NAMALWA (cell line): ENCODE measurements around the gene IL4R.
"Not testable (repeated sequence)": the region's sequence is repeated elsewhere in the genome, so short reads cannot be mapped to it uniquely, and the experiment has no call there.

Experiments used
- DNase-seq: peaks from one replicate; pipeline ENCODE4 v3.0.0-alpha.2; 2015; ENCODE audit warnings: low spot score

Gene IL4R

DNA sequence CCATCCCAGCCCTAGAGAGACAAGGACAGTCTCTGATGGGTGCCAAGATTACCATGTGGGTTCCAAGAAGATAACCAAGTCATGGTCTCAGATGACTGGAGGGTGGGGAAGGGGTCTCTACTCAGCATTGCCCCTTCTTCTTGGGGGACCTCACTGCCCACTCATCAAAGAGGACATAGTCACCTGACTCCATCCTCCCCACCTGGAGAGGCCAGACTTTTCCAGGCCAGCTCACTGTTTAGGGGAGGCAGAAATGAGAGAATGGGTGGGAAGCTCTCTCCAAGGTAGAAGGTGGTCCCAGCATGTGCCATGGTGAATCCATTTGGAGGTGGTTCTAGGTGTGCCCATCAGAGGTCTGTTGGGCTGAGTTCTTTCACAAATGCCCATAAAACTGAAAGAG, 67.5 kb downstream of the IL4R start:
- DNase-seq: no peak

GRCh38 chr16:27381974-27382855, 68.4 kb downstream of the IL4R start:
- DNase-seq: peak; percentile 32

GRCh38 chr16:27383556-27384243, 69.9 kb downstream of the IL4R start:
- DNase-seq: no peak

DNA sequence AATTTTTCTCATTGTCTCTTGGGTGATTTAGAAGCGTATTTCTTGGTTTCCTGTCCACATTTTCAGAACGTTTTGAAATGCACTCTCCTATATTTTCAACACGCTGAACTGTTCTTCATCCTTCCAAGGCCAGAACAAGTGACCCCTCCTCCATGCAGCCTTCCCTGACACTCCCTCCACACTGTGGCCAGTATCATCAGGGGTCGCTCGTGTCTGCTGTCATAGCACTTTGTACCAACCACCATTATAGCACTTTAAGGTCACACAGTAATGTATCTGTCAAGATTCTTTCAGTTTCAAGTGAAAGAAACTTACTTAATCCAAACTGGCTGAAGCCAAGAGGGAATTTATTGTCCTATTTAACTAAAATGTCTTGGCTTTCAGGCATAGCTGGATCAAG, 70.7 kb downstream of the IL4R start:
- no peak for DNase-seq

DNA sequence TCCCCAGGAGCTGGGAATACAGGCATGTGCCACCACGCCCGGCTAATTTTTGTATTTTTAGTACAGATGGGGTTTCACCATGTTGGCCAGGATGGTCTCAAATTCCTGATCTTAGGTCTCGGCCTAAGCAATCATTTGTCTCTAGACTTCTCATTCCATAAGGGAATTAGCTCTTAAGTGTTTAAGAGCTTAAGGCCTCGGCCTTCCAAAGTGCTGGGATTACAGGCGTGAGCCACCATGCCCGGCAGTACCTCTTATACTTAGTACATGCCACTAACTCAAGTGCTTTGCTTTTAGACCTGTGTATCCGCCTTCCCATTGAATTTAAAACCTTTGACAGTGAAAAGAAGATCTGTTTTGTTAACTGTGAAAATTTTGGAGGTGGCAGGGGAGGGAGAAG, 71.6 kb downstream of the IL4R start:
- no peak for DNase-seq

DNA sequence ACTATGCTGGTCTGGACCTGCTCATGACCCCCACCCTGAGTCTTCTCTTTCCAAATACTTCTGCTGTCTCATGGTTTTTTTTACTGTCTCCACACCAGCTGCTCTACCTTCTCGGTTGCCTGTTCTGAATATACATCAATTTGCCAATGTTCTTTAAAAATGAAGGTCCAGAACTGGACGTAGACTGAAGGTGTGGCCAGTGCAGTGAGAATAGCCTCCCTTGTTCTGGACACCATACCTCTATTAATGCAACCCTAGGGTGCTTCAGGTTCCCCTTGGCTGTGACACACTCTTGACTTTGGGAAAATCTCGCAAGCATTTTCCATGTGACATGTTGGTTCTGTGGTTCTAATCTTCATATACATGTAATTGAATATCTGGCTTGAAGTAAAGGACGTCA, 72.9 kb downstream of the IL4R start:
- DNase-seq: no peak

DNA sequence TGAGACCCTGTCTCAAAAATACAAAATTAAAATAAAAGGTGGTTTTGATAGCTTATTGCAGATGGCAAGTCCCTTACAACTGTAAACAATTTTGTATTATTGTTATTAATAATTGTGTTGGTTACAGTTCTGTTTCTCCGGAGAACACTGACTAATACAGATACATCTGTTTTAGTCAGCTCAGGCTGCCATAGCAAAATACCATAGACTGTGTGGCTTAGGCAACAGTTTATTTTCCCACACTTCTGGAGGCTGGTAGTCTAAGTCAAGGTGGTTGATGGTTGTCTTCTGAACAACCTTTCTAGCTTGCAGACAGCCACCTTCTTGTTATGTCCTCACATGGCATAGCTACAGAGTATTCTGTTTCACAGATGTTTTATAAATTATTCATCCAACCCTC, 74.0 kb downstream of the IL4R start:
- DNase-seq: no peak

GRCh38 chr16:27389272-27389961, 75.6 kb downstream of the IL4R start:
- no peak for DNase-seq

GRCh38 chr16:27390151-27390550, 76.4 kb downstream of the IL4R start:
- DNase-seq: no peak

DNA sequence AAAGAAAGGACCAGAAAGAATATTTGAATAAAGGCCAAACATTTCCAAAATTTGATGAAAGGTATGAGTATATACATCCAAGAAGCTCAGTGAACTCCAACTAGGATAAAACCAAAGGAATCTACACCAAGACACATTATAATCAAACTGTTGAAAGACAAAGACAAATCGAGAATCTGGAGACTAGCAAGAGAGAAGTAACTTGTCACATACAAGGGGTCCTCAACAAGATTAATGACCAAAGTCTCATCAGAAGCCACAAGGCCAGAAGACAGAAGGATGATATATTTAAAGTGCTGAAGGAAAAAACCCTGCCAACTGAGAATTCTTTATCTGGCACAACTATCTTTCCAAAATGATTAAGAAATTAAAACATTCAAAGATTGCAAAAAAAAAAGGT, 78.9 kb downstream of the IL4R start:
- no peak for DNase-seq

GRCh38 chr16:27394516-27394915, 80.7 kb downstream of the IL4R start:
- DNase-seq: no peak

DNA sequence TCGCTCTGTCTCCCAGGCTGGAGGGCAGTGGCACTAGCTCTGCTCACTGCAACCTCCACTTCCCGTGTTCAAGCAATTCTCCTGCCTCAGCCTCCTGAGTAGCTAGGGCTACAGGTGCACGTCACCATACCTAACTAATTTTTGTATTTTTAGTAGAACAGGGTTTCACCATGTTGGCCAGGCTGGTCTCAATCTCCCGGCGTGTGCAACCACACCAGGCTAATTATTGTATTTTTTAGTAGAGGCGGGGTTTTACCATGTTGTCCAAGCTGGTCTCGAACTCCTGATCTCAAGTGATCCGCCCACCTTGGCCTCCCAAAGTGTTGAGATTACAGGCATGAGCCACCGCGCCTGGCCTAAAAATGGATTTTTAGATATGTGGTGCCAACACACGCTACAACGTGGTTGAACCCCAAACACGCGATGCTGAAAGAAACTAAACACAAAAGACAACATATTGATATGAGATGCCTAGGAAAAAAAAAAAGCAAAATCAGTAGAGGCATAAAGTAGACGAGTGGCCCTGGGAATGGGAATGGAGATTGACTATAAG, 84.6 kb downstream of the IL4R start:
- not testable (repeated sequence) for DNase-seq

DNA sequence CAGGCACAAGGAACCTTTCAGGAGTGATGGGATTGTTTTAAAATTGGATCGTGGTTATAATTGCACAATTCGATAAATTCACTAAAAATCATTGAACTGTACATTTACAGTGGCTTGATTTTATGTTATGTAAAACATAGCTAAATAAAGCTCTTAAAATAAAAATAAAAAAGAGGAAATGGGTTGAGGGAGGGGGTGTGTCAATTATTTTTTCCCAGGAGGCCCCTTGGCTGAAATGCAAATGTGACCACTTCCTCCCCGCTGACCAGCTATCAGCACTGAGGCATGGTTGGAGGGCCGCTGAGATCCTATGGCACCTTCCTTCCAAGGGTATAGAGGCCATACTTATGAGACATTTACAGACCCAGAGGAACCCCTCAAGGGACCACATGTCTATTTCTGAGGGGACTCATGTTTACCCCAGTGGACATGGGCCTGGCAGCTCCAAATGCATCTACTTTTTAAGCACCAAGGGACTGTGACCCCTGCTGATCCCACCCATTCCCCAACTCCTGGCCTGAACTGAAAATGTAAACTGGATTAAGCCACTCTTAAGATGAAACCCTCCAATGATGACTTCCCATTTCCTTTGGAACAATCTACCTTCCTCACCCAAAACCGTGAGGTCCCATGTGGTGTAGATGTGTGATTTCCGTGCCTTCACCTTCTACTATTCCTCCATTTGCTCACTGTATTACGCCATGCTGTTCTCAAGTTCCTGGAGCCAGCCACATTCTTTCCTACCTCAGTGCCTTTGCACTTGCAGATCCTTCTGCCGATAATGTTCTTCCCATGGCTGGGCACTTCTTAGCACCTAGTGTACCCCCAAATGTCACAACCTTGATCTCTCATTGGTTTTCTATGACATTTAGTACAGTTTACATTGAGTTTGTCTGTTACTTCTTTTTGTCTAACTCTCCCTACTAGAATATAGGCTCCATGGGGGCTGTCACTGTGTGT, 85.4 kb downstream of the IL4R start:
- peak; percentile 79 for DNase-seq

DNA sequence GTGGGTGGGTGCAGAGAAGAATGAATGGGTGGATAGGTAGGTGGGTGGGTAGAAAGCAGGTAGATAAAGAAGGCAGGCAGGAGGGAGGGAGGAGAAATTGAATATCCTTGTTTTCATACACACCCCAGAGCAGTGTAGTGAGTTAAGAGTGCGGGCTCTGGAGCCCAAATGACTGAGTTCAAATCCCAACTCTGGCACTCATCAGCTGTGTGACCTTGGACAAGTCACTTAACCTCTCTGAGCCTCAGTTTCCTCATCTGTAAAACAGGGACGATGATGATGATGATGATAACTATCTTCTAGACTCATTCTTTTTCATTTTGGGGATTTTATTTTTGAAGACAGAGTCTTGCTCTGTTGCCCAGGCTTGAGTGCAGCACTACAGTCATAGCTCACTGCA, 86.2 kb downstream of the IL4R start:
- DNase-seq: no peak

GRCh38 chr16:27400751-27401620, 87.2 kb downstream of the IL4R start:
- peak; percentile 47 for DNase-seq

DNA sequence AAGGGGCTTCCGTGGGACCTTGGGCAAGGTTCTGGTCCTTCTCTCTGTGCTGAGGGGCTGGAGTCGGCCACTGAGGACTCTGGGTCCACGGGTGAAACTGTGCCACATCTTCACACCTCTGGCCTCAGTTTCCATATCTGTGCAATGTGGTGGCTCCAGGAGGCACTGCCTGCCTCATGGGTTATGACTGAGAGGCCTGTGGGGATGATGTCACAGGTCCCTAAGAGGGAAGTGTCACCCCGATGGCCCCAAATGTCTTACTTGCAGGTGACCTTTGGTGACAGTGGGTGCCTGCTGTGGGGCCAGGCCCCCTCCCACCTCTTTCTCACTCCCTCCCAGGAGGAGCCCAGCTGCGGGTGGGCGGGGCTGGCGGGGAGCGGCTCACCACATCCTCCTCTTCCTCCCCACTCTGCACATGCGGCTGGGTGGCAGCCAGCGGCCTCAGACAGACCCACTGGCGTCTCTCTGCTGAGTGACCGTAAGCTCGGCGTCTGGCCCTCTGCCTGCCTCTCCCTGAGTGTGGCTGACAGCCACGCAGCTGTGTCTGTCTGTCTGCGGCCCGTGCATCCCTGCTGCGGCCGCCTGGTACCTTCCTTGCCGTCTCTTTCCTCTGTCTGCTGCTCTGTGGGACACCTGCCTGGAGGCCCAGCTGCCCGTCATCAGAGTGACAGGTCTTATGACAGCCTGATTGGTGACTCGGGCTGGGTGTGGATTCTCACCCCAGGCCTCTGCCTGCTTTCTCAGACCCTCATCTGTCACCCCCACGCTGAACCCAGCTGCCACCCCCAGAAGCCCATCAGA, 88.2 kb downstream of the IL4R start, which contains the start of gene IL21R:
IL21R (plus strand) TSS at position 407 of the 801 bp plus-strand sequence. CDS start 27,898 bp downstream, outside the sequence.
- peak; percentile 93 for DNase-seq

DNA sequence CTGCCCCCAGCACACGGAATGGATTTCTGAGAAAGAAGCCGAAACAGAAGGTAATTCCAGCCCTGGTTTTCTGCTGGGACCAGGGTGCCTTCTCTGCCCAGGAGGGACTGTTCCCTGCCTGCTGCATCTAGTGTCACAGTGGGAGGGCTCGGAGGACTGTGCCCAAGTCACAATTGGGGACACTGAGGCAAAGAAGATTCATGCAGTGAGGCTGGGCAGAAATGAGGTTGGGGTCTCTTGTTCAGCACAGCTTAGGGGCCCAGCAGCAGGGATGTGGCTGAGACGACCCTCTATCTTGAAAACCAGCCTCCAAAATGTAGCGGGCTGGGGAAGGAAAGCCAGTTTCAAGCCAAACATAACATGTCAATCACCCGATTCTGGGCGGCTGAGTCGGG, 88.8 kb downstream of the IL4R start:
- DNase-seq: no peak

DNA sequence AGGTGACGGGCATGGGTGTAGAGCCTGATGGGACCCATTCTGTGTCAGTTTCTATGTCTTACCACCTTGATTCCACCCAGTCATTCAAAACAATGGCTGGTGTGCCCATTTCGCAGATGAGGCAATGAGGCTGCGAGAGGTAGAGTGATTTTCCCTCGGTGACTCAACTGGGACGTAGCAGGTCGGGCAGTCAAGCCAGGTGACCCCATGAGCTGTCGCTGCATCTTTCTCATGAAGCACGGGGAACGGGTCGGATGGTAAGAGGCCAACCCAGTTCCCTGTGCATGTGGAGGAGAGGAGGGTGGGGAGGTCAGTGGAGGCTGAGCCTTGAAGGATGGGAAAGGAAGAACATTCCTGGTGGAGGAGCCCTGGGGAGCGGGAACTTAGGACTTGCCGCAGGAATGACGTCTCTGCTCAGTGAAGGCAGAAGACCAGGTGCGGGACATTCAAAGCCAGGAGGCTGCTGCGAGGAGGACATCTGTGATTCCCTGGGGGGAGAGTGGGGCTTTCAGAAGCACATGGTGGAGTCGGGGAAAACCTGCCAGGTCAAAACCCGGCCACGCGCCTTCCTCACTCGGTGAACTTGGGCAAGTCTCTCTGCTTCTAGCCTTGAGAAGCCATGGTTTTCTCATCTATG, 89.3 kb downstream of the IL4R start:
- DNase-seq: peak; percentile 85

DNA sequence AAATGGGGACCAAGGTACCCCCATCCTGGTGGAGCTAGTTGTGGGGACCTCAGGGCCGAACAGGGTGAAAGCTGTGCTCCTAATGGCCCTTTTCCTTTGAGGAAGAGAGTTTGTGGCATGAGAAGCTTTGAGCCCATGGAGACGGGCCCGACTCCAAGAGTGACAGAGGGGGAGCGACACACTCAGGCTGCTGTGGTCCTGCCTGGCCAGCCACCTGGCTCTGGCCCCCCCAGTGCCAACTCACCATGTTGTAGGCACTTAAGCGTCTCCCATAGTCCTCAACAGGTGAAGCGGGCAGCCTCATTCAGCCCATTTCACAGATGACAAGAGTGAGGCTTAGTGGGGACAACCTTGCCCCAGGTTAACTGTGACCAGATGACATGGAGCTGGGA, 89.8 kb downstream of the IL4R start:
- no peak for DNase-seq
